GM21367 (cell line): ENCODE measurements around the gene EGFR.

Experiments
- ATAC-seq: cut with Tn5 transposase; IDR thresholded peaks from one replicate; pipeline ENCODE4 v1.9.1; 2021; ENCODE audit not compliant: unreplicated experiment

EGFR gene

GRCh38 chr7:55185941-55186609 is 167.3 kb downstream of the EGFR start:
- ATAC-seq = no peak

DNA sequence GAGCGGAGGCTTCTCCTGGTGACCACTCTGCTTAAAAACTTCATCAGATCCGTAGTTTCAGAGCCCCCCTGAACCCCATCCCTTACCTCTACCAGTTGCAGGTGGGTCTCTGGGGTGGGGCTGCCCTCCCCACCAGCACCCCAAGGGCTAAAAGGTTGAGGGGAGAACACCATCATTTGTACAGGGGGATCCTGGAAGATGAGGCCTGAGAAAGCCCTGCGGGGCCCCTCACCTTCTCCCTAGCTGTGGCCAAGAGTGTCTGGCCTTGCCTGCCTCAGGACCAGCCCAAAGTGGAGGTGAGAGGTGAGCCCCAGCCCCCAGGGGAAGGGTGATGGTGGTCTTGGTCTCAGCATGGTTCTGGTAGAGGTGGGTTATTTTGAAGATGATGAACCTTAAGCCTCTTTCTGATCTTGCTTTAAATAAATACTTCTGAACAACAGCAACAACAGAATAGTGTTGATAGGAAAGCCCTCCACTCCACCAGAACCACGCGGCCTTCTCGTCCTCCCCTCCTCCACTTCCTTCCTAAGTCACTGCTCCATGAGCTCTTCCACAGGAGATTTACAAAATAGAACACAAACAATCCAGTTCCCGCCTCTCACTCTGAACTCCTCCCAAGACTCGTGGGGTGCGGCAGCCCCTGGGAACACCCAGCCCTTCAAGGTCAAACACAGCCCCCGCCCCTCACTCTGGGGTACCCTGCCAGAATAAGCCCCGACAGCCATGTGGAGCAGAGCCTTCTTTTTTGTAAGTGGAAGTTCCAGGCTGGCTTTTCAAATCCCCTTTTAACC is 169.1 kb downstream of the EGFR start:
- no peak for ATAC-seq

GRCh38 chr7:55188590-55189138 is 169.8 kb downstream of the EGFR start:
- no peak for ATAC-seq

GRCh38 chr7:55189146-55189766 is 170.4 kb downstream of the EGFR start:
- no peak for ATAC-seq

GRCh38 chr7:55189878-55190436 is 171.1 kb downstream of the EGFR start:
- ATAC-seq = no peak

GRCh38 chr7:55190511-55191160 is 171.8 kb downstream of the EGFR start:
- ATAC-seq = no peak

- no peak for ATAC-seq
Observed at GRCh38 chr7:55191161-55191925, 172.5 kb downstream of the EGFR start.

GRCh38 chr7:55191926-55192692 is 173.3 kb downstream of the EGFR start:
- ATAC-seq = no peak

GRCh38 chr7:55192723-55193122 is 173.9 kb downstream of the EGFR start:
- no peak for ATAC-seq

- no peak for ATAC-seq
Observed at GRCh38 chr7:55193245-55193644, 174.4 kb downstream of the EGFR start.

DNA sequence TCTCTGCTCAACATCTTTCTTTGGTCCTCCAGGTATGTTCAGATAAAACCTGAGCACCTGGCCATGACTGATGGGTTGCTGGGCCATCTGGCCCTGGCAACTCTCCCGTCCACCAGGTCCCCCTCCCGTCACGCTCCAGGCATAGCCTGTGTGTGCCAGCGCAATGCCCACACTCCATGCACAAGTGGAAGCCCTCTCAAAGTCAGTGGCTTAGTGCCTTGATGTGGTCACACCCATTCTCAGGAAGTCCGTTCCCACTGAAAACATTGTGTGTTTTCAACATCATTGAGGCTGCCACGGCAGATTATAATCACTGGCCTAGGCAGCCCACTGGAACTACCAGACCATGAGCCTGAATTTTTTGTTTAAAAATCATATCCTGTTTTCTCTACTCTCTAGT is 175.7 kb downstream of the EGFR start:
- ATAC-seq = no peak

DNA sequence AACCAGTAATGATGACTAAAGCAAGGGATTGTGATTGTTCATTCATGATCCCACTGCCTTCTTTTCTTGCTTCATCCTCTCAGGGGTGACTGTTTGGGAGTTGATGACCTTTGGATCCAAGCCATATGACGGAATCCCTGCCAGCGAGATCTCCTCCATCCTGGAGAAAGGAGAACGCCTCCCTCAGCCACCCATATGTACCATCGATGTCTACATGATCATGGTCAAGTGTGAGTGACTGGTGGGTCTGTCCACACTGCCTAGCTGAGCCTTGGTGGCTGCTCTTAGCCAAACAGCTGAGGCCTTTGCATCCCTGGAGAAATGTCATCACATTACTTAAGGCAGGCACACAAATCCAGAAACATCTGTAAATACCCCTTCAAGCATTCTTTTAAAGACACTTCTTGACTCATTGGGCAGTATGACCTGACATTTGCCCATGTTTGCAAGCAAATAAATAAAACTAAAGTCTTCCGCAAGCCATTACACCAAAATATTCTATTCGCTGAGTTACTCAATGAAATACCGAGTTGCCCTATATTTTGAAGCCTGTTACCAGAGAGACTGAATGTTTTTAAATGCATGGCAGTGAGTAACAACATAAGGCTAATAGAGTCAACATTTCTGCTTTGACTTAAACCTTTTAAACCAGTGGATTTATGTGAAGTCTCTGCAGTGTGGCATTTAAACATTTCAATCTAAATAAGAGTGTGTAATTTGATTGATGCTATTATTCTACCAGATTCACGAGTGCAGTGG is 180.0 kb downstream of the EGFR start:
- no peak for ATAC-seq

DNA sequence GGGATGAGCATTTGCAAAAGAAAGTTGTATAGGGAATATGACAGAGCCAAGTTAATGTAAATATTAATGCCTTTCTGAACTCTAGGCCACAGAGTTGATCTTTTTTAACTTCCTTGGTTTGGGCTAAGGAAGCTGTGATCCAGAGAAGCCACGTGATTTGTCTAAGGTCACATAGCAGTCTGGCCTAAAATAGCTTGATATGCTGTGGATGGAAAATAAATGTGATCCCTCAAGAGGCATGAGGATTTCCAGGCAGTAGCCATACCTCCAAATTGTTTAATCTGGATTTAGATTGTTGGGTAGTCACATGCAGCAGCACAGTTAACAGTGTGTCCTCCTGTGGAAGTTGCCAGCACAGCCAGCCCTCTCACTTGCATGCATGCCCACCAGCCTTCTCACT is 180.6 kb downstream of the EGFR start:
- ATAC-seq = no peak

DNA sequence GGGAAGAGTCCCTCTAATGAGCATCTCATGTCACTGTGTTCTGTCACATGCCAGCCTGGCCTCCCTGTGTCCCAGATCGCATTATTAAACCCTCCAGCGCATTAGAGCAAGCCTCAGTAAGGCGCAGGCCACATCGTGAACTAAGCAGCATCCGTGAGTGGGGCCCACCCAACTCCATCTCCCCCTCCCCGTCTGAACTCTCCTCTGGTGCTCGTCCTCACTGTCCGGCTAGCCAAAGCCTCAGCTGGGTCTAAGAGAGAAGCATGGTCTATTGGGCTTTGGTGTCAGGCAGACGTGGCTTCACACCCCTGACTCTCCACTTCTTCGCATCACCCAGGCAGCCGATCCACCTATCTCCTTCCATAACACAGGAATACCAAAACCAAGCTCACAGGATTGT is 181.6 kb downstream of the EGFR start:
- ATAC-seq = no peak

GRCh38 chr7:55202150-55202913 is 183.5 kb downstream of the EGFR start:
- ATAC-seq = no peak

GRCh38 chr7:55203300-55203699 is 184.5 kb downstream of the EGFR start:
- no peak for ATAC-seq

- no peak for ATAC-seq
Observed at GRCh38 chr7:55205124-55205955, 186.5 kb downstream of the EGFR start.
